Fibroblast of villous mesenchyme (primary cell): ENCODE data around the gene EFEMP1. TPM values are rescaled to one million over a fixed set of nuclear protein-coding genes. Genes with fewer than 3 reads are reported as not detected.

Source experiments
- DNase-seq: peaks from one replicate; pipeline ENCODE4 v3.0.0-alpha.2; 2010; ENCODE audit warnings: low read depth
- H3K4me3 ChIP-seq: 2 replicates; pipeline ENCODE4 v1.5.1; 2011; ENCODE audit warnings: low read depth, mild to moderate bottlenecking, low read length
- total RNA-seq: library from RNA; depleted of rRNA; stranded (reverse); fragments of >200 nt; gene quantifications from 2 replicates; pipeline ENCODE4 v1.2.3, GENCODE V29; 2012
- TF ChIP-seq, protein P1 (sequence below): IDR thresholded peaks from 2 replicates; pipeline ENCODE4 v1.5.1; 2012; ENCODE audit warnings: low read depth, mild to moderate bottlenecking, low read length; ENCODE audit not compliant: insufficient read depth

Gene EFEMP1
- total RNA-seq, 1 donor: 22.9 TPM

DNA sequence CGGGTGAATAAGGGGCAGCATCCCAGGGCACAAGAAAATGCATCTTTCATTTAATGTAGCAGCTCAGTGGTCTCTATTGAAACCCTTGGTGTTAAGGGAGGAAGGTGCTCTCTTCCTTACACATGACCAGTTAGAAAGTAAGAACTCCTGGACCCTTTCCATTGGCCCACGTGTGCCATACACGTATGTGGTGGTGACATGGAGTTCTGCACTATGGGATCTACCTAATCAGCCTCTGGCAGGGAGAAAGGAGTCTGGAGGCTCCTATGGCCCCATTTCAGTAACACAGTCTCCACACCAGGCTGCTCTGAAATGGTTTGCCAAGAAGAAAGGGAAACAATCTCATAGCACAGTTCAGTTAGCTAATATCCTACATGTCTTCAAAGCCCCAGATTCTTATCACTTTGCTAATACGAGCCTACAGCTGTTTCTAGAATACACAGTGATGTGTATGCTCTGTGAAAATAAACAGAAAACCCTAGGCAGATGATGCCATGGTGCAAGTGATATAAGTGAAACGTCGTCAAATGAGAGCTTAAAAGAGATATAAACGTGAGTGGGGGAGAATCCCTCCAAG, 7.0 kb downstream of the EFEMP1 start:
- DNase-seq: peak; percentile 83
- TF ChIP-seq, protein P1, sequence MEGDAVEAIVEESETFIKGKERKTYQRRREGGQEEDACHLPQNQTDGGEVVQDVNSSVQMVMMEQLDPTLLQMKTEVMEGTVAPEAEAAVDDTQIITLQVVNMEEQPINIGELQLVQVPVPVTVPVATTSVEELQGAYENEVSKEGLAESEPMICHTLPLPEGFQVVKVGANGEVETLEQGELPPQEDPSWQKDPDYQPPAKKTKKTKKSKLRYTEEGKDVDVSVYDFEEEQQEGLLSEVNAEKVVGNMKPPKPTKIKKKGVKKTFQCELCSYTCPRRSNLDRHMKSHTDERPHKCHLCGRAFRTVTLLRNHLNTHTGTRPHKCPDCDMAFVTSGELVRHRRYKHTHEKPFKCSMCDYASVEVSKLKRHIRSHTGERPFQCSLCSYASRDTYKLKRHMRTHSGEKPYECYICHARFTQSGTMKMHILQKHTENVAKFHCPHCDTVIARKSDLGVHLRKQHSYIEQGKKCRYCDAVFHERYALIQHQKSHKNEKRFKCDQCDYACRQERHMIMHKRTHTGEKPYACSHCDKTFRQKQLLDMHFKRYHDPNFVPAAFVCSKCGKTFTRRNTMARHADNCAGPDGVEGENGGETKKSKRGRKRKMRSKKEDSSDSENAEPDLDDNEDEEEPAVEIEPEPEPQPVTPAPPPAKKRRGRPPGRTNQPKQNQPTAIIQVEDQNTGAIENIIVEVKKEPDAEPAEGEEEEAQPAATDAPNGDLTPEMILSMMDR: no peak
- no peak overlapping the region for H3K4me3 ChIP-seq

DNA sequence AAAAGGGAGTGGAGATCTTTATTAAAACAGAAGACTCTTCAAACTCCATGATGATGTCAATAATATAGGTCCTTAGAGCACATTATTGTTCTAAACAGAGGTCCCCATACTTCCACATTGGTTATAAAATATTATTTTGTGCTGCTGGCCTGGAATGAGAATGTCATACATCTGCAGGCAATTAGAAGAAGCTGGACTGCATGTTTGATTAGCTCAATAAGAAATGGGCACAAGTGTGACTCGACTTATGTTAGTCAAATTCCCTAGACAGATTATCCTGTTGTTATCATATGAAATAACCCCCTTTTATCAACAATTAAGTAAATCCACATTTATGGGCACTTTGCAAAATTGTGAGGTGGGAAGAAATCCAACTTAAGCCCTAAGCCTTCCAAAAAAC, 8.8 kb downstream of the EFEMP1 start:
- H3K4me3 ChIP-seq: no peak overlapping the region
- no peak for DNase-seq

DNA sequence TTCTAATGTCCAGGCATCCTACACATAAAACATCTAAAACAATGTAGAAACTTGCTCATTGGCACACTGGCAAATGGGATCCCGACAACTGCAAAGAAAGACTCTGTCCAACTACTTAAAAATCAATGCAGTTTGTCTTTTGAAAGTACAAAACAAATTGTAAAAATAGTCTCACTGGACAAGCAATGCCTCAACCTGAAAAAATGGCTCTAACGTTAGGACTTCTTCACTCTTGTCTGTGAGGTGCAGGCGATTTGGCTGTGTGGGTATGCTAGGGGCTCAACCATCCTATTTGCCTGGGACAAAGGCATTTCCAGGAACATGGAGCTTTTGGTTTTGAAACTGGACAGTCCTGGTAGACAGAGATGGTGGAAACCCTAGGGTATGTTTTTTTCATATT, 10.7 kb downstream of the EFEMP1 start:
- DNase-seq: no peak
- TF ChIP-seq, protein P1: no peak
- no peak overlapping the region for H3K4me3 ChIP-seq

More for the DNA sequence above, 8.8 kb downstream of the EFEMP1 start:
- TF ChIP-seq, protein P1: no peak

DNA sequence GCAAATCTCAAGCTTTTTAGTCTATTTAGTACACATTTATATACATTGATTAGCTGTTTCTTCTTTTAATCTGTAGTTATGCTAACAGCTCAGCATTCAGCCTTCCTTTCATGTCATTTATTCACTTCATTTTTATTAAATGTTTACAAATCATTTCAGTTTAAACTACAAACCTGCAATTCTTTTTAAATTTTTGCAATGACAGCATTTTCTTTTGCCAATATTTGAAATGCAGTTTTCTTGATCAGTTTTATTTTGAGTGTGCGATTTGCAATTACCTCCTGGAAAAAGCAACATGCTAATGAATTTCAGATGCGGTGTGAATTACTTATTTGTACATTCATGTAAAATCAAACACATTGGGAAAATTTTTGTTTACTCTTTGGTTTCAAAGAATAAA, 13.5 kb downstream of the EFEMP1 start:
- no peak for DNase-seq
- H3K4me3 ChIP-seq: no peak overlapping the region
- TF ChIP-seq, protein P1: no peak

DNA sequence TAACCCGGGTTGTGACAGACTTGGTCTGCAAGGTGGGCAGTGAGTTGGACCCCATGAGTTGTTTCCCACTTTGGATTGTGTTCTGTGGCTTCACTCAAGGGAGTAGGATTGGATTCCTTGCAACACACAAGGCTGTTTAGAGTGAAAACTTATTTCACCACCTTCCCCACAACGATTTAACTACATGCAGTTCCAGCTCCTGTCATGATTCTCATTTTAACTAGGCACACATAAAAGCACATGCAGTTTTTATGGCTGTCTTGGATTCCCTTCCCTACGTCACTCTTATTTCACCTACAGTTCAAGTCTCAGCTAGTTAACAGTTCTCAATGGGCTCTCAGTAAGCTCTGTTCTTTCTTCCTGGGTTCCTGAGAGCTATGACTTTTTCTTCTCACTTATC, 15.9 kb downstream of the EFEMP1 start:
- H3K4me3 ChIP-seq: no peak overlapping the region
- peak; percentile 56 for DNase-seq
- TF ChIP-seq, protein P1: no peak

DNA sequence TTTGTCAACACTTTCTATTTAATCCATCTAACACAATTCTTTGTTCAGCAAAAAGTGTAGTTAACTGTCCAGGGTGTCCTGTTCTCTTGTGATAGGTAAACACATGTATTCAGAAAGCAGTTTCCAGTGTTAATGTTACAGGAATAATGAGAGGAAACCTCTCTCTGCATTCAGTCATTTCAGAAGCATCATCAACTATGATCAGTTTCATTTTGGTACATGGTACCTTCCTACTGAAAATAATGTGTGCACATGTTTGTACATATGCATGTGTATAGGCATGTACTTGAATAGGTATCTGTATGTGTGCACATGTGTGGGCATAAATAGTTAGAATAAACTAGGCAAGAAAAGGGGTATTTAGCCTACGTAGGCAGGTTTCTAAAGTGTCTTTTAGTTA, 16.6 kb downstream of the EFEMP1 start:
- TF ChIP-seq, protein P1: no peak
- DNase-seq: no peak
- no peak overlapping the region for H3K4me3 ChIP-seq

DNA sequence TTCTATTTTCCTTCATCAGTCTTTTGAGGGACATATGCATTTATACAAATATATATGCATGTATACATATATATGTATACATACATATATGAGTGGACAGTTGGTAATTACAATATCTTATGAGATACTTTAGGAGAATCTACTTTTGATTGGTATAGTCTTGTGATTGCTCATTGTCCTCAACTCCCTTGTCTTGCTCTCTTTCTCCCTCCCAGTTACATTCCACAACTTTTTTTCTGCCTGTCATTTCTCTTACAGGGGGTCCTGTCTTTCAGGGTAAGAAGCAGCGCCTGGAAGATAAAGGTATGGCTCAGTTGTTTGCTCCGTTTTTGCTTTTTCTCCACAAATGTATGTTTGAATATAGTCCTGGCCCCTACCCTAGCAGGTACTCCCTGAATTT, 19.9 kb downstream of the EFEMP1 start:
- TF ChIP-seq, protein P1: no peak
- no peak overlapping the region for H3K4me3 ChIP-seq
- DNase-seq: no peak
